ENCODE data around the gene CDK2AP2. TPM values are rescaled to one million over a fixed set of nuclear protein-coding genes. Genes with fewer than 3 reads are reported as not detected.

CDK2AP2 gene
- total RNA-seq, 1 donor from 2014 or later = 67.3 TPM

- intact Hi-C loops (cut with DNase I) = no loop called here
- DNase-seq (ENCODE audit: missing footprints) (no peak), ATAC-seq (no peak)
Measured at GRCh38 chr11:67458266-67458665, 49.7 kb downstream of the CDK2AP2 start.

DNA sequence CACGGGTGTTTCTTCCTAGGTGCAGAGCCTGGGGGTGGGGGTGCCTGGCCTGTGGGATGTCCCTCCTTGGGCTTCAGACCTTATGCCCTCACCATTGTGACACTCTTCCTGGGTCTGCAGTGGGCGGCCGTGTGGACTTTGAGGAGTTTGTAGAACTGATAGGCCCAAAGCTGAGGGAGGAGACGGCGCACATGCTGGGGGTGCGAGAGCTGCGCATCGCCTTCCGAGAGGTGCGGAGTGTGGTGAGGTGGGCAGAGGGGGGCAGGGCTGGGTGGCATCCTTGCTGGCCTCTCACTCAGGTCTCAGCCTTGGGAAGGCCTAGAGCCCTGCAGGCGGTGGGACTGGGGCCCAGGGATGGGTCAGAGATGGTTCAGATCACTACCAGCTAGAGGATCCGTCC lies 50.5 kb downstream of the CDK2AP2 start:
- intact Hi-C loops (cut with DNase I) = no loop called here
- DNase-seq (ENCODE audit: missing footprints) (no peak), ATAC-seq (no peak)

Small RNA genes within 50 kb of the gene (microRNA-seq; reads per million reads assigned to microRNA genes)
- gene MIR6752 = not detected

Other genes with a start within 250 kb of the CDK2AP2 start
- 54.1 TPM for gene GRK2, start 241.7 kb downstream of the CDK2AP2 start, total RNA-seq
- gene ANKRD13D, start 218.9 kb downstream of the CDK2AP2 start, total RNA-seq = 15.2 TPM
- gene SSH3, start 204.6 kb downstream of the CDK2AP2 start, total RNA-seq = 15.8 TPM
- 49.7 TPM for gene POLD4, start 154.6 kb downstream of the CDK2AP2 start, total RNA-seq
- 0.51 TPM for gene CLCF1, start 134.6 kb downstream of the CDK2AP2 start, total RNA-seq
- 6.9 TPM for gene RAD9A, start 116.2 kb downstream of the CDK2AP2 start, total RNA-seq
- 112 TPM for gene PPP1CA, start 106.3 kb downstream of the CDK2AP2 start, total RNA-seq
- gene TBC1D10C, start 104.1 kb downstream of the CDK2AP2 start, total RNA-seq = 1.3 TPM
- gene CARNS1, start 92.5 kb downstream of the CDK2AP2 start, total RNA-seq = 14.1 TPM
- gene RPS6KB2, start 79.7 kb downstream of the CDK2AP2 start, total RNA-seq = 27.8 TPM
- 1.7 TPM for gene PTPRCAP, start 70.5 kb downstream of the CDK2AP2 start, total RNA-seq
- gene CORO1B, start 64.7 kb downstream of the CDK2AP2 start, total RNA-seq = 26.6 TPM
- not detected for gene GPR152, start 55.4 kb downstream of the CDK2AP2 start, total RNA-seq
- gene CABP4, start 52.8 kb downstream of the CDK2AP2 start, total RNA-seq = 1.1 TPM
- gene TMEM134, start 38.9 kb downstream of the CDK2AP2 start, total RNA-seq = 85.3 TPM
- gene AIP, start 25.1 kb downstream of the CDK2AP2 start, total RNA-seq = 57.4 TPM
- 42.6 TPM for gene PITPNM1, start 2.8 kb downstream of the CDK2AP2 start, total RNA-seq
- not detected for gene CABP2, start 15.3 kb upstream of the CDK2AP2 start, total RNA-seq
- 393 TPM for gene GSTP1, start 75.7 kb upstream of the CDK2AP2 start, total RNA-seq
- gene NDUFV1, start 98.8 kb upstream of the CDK2AP2 start, total RNA-seq = 724 TPM
- 104 TPM for gene NUDT8, start 121.8 kb upstream of the CDK2AP2 start, total RNA-seq
- gene TBX10, start 131.6 kb upstream of the CDK2AP2 start, total RNA-seq = 0.41 TPM
- not detected for gene ACY3, start 142.6 kb upstream of the CDK2AP2 start, total RNA-seq
- gene ALDH3B2, start 166.5 kb upstream of the CDK2AP2 start, total RNA-seq = not detected